Glomerular visceral epithelial cell (primary cell): ENCODE results near the gene RIOK2.
"Not testable (repeated sequence)": the region's sequence is repeated elsewhere in the genome, so short reads cannot be mapped to it uniquely, and the experiment has no call there.

Experiments
- DNase-seq: peaks from one replicate; pipeline ENCODE4 v3.0.0-alpha.2; 2016; ENCODE audit errors: extremely low spot score

Gene RIOK2

GRCh38 chr5:97183100-97183929, at the start of gene RIOK2:
RIOK2 (minus strand) TSS chr5:97183247; CDS start chr5:97183191, 56 bp downstream.
- DNase-seq, result peak; percentile 97

GRCh38 chr5:97231025-97231636, 48.1 kb upstream of the RIOK2 start:
- DNase-seq, result peak; percentile 75

- no peak for DNase-seq
These were observed 46.7 kb upstream of the RIOK2 start for GRCh38 chr5:97229688-97230285.

GRCh38 chr5:97229196-97229595, 46.1 kb upstream of the RIOK2 start:
- DNase-seq, result no peak

GRCh38 chr5:97225222-97225621, 42.2 kb upstream of the RIOK2 start:
- no peak for DNase-seq

- no peak for DNase-seq
These were observed 41.2 kb upstream of the RIOK2 start for GRCh38 chr5:97224112-97224750.

- no peak for DNase-seq
These were observed 40.5 kb upstream of the RIOK2 start for GRCh38 chr5:97223596-97223995.

GRCh38 chr5:97209343-97209742, 26.3 kb upstream of the RIOK2 start:
- DNase-seq, result no peak

- no peak for DNase-seq
These were observed 25.7 kb upstream of the RIOK2 start for GRCh38 chr5:97208714-97209113.

GRCh38 chr5:97208184-97208713, 25.2 kb upstream of the RIOK2 start:
- DNase-seq, result no peak

- no peak for DNase-seq
These were observed 11.3 kb upstream of the RIOK2 start for GRCh38 chr5:97194366-97194765.

GRCh38 chr5:97193355-97193688, 10.3 kb upstream of the RIOK2 start:
- no peak for DNase-seq

- no peak for DNase-seq
These were observed 9.7 kb upstream of the RIOK2 start for GRCh38 chr5:97192580-97193354.

- no peak for DNase-seq
These were observed 8.8 kb upstream of the RIOK2 start for GRCh38 chr5:97191893-97192292.

- not testable (repeated sequence) for DNase-seq
These were observed 6.5 kb upstream of the RIOK2 start for GRCh38 chr5:97189523-97189922.

- DNase-seq, result no peak
These were observed 825 bp upstream of the RIOK2 start for GRCh38 chr5:97183930-97184213.

GRCh38 chr5:97182571-97183099, 412 bp downstream of the RIOK2 start:
- peak; percentile 50 for DNase-seq

- no peak for DNase-seq
These were observed 1.0 kb downstream of the RIOK2 start for GRCh38 chr5:97181856-97182545.

GRCh38 chr5:97179457-97179856, 3.6 kb downstream of the RIOK2 start:
- not testable (repeated sequence) for DNase-seq

- no peak for DNase-seq
These were observed 10.8 kb downstream of the RIOK2 start for GRCh38 chr5:97172227-97172626.

GRCh38 chr5:97171703-97172102, 11.3 kb downstream of the RIOK2 start:
- no peak for DNase-seq
